Choroid plexus epithelial cell (primary cell): Measurements from ENCODE around the gene LSR.

Experiments used
- DNase-seq: peaks from one replicate; pipeline ENCODE4 v3.0.0-alpha.2; 2010; ENCODE audit warnings: low read depth
- H3K4me3 ChIP-seq: 2 replicates; pipeline ENCODE4 v1.5.1; 2011; ENCODE audit warnings: low read depth, mild to moderate bottlenecking, control low read depth, low read length, moderate library complexity
- TF ChIP-seq, protein P1 (sequence below): conservative IDR thresholded peaks from 2 replicates; pipeline ENCODE4 v1.5.1; 2011; ENCODE audit warnings: low read depth, mild to moderate bottlenecking, control low read depth, inconsistent platforms, low read length, moderate library complexity

LSR gene

DNA sequence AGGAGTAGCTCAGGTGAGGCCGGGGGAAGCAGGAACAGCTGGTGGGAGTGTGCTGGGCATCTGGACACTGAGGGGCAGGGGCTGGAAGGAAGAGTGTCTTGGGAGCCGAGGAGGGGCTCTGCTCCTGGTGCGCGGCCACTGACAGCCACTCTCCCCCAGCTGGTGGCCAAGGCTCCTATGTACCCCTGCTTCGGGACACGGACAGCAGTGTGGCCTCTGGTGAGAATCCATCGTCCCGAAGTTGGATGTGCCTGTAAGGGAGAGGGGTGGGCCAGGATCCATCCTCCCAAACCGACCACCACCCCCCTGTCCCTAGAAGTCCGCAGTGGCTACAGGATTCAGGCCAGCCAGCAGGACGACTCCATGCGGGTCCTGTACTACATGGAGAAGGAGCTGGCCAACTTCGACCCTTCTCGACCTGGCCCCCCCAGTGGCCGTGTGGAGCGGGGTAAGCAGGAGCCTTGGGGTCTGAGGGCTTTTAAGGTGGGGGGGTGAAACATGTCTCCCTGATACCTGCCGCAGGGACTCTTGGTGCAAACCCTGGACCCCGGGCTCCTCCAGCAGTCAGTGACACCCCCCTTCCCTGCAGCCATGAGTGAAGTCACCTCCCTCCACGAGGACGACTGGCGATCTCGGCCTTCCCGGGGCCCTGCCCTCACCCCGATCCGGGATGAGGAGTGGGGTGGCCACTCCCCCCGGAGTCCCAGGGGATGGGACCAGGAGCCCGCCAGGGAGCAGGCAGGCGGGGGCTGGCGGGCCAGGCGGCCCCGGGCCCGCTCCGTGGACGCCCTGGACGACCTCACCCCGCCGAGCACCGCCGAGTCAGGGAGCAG is 17.9 kb downstream of the LSR start:
- DNase-seq = no peak
- peak overlapping the region; percentile 86 for H3K4me3 ChIP-seq
- TF ChIP-seq, protein P1, sequence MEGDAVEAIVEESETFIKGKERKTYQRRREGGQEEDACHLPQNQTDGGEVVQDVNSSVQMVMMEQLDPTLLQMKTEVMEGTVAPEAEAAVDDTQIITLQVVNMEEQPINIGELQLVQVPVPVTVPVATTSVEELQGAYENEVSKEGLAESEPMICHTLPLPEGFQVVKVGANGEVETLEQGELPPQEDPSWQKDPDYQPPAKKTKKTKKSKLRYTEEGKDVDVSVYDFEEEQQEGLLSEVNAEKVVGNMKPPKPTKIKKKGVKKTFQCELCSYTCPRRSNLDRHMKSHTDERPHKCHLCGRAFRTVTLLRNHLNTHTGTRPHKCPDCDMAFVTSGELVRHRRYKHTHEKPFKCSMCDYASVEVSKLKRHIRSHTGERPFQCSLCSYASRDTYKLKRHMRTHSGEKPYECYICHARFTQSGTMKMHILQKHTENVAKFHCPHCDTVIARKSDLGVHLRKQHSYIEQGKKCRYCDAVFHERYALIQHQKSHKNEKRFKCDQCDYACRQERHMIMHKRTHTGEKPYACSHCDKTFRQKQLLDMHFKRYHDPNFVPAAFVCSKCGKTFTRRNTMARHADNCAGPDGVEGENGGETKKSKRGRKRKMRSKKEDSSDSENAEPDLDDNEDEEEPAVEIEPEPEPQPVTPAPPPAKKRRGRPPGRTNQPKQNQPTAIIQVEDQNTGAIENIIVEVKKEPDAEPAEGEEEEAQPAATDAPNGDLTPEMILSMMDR = no peak

DNA sequence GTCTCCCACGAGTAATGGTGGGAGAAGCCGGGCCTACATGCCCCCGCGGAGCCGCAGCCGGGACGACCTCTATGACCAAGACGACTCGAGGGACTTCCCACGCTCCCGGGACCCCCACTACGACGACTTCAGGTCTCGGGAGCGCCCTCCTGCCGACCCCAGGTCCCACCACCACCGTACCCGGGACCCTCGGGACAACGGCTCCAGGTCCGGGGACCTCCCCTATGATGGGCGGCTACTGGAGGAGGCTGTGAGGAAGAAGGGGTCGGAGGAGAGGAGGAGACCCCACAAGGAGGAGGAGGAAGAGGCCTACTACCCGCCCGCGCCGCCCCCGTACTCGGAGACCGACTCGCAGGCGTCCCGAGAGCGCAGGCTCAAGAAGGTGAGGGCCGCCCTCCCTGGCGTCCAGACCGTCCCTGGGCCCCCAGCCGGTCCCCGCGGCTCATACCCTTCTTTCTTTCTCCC is 18.6 kb downstream of the LSR start:
- TF ChIP-seq, protein P1 = no peak
- peak; percentile 38 for DNase-seq
- H3K4me3 ChIP-seq = peak overlapping the region; percentile 86

DNA sequence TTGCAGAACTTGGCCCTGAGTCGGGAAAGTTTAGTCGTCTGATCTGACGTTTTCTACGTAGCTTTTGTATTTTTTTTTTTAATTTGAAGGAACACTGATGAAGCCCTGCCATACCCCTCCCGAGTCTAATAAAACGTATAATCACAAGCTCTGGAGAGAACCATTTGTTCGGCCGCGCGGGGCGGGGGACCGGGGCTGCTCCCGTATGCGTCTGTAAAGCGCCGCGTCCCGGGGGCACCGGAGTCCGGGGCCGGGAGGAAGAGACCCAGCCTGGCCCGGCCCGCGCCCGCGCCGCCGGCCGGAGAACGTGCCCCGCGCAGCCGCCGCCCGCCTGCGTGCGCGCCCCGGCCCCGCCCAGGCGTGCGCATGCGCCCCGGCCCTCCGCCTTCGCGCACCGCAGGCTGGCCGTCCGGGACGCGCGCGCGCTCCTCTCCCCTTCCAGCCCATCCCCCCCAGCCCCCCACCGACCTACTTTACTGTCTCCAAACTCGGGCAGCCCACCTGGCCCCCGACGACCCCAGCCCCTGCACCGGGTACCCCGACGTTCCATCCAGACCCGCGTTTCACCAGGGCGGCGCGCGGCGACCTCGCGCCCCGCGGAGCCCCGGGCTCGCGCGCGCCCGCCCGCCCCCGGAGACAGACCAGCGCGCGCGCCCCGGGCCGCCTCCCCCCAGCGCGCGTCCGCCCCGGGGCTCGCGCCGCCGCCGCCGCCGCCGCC is 19.2 kb downstream of the LSR start:
- DNase-seq = peak; percentile 68
- peak overlapping the region; percentile 86 for H3K4me3 ChIP-seq
- TF ChIP-seq, protein P1 = no peak

DNA sequence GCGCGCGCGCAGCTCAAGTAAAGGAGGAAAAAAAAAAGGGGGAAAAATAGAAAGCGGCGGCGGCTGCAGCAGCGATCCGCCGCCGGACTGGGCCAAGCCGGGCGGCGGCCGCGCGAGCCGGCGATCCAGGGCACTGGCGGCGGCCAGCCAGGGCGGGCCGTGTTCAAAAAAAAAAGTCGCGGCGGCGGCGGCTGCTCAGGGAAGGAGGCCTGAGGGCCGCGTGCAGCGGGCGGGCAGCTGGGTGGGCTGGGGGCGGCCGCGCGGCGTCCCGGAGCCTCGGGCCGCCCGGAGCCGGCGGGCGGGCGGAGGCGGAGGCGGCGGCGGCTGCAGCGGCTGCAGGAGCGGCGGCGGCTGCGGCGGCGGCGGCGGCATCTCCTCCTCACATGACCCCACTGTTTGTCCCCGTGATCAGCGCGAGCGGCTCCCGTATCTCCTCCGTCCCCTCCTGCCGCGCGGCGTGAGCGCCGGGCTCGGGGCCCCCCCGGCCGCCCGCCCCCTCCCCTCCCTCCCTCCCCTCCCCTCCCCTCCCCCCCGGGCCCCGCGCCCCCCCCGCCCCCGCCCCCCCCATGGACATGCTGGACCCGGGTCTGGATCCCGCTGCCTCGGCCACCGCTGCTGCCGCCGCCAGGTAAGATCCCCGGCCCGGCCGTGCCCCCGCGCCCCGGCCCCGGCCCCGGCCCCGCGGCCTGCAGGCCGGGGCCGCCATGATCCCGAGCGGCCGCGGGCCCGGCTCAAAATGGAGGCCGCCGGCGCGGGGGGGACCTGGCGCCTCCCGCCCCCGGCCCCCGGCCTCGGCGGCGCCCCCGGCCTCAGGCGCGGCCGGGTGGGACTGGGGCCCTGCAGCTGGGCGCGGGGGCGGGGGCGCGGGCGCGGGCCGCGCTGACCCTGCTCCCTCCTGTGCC is 20.0 kb downstream of the LSR start, which contains the start of gene USF2:
Gene USF2, plus strand, starts transcription at position 427 of the 902 bp plus-strand sequence. Its CDS starts 140 bp downstream, at position 567.
- DNase-seq = peak; percentile 83
- TF ChIP-seq, protein P1 = no peak
- H3K4me3 ChIP-seq = peak within 1 kb of the TSS; percentile 86

DNA sequence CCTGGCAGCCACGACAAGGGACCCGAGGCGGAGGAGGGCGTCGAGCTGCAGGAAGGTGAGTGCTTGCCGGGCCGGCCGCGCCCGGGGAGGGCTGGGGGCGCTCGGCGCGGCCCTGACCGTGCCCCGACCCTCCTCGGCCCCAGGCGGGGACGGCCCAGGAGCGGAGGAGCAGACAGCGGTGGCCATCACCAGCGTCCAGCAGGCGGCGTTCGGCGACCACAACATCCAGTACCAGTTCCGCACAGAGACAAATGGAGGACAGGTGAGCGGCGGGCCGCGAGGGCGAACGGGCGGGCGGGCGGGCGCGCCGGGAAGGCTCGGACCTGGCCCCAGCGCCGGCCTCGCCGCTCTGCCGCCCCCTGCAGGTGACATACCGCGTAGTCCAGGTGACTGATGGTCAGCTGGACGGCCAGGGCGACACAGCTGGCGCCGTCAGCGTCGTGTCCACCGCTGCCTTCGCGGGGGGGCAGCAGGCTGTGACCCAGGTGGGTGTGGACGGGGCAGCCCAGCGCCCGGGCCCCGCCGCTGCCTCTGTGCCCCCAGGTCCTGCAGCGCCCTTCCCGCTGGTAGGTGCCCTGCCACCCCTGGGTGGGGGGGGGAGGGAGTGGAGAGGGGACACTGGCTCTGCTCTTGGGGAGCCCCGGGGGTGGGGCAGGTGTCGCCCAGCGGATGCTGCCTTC is 20.8 kb downstream of the LSR start:
- H3K4me3 ChIP-seq = peak overlapping the region; percentile 66
- peak; percentile 84 for DNase-seq
- TF ChIP-seq, protein P1 = peak; percentile 62

DNA sequence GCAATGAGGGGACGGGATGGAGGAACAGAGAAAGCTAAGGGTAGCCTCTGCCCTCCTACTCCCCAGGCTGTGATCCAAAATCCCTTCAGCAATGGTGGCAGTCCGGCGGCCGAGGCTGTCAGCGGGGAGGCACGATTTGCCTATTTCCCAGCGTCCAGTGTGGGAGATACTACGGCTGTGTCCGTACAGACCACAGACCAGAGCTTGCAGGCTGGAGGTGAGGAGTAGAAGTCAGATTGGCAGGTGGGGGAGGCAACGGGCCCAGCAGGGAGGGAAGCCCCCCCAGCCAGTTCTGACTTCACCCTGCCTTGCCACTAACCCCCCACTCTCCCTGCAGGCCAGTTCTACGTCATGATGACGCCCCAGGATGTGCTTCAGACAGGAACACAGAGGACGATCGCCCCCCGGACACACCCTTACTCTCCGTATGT is 21.6 kb downstream of the LSR start:
- DNase-seq = no peak
- no peak overlapping the region for H3K4me3 ChIP-seq
- TF ChIP-seq, protein P1 = no peak
